B cell (primary cell): ENCODE results near the gene COL19A1. TPM values are rescaled to one million over a fixed set of nuclear protein-coding genes. Genes with fewer than 3 reads are reported as not detected.

Source experiments
- ATAC-seq: fragments of 200-7000 bp; cut with Tn5 transposase; one replicate; pipeline ENCODE4 v1.10.0; 2021; ENCODE audit warnings: low read depth, mild to moderate bottlenecking, moderate number of reproducible peaks, moderate library complexity
- CTCF ChIA-PET: fragments of 350-600 bp; sonication (Branson Sonifier 250); formaldehyde crosslinking; loops from one replicate; lab custom pipeline; 2021; ENCODE audit warnings: antibody characterized with exemption, inconsistent platforms; lab: Charles Lee
- POLR2A ChIA-PET: fragments of 350-600 bp; sonication (Branson Sonifier 250); formaldehyde crosslinking; loops from one replicate; lab custom pipeline; 2021; ENCODE audit warnings: antibody characterized with exemption; lab: Charles Lee
- DNase-seq: peaks from one replicate; pipeline ENCODE4 v3.0.0; 2013
- H2AFZ ChIP-seq: 2 replicates; pipeline ENCODE4 v1.6.1; 2012; ENCODE audit warnings: mild to moderate bottlenecking, low read depth, low read length; ENCODE audit not compliant: insufficient read depth, poor library complexity, severe bottlenecking
- H3K27ac ChIP-seq, 2 donors: 1 replicate in 1 of 2; 2 replicates in 1 of 2; pipeline ENCODE4 v1.5.1; 2012 to 2013; ENCODE audit warnings: low read length in 2 of 2, mild to moderate bottlenecking in 2 of 2, moderate library complexity in 1 of 2
- H3K27me3 ChIP-seq, 4 experiments: fragments of 200-600 bp in 1 of 4; sonication (generic) in 1 of 4; replicated peaks in 1 of 4; 1 replicate in 2 of 4; 2 replicates in 2 of 4; pipeline versions ENCODE4 v1.6.1 to v1.7.0; 2013 to 2016; ENCODE audit warnings: low read length in 3 of 4, mild to moderate bottlenecking in 2 of 4, mixed read lengths in 1 of 4, moderate library complexity in 1 of 4; ENCODE audit not compliant: insufficient read depth in 4 of 4, control insufficient read depth in 3 of 4; ENCODE audit errors: control extremely low read depth in 1 of 4
- H3K36me3 ChIP-seq, 2 experiments: replicated peaks in 1 of 2; 1 replicate in 1 of 2; 2 replicates in 1 of 2; pipeline versions ENCODE4 v1.6.1 to v1.7.1; 2013; ENCODE audit warnings: low read length in 1 of 2; ENCODE audit not compliant: insufficient read depth in 2 of 2, control insufficient read depth in 1 of 2; ENCODE audit errors: control extremely low read depth in 1 of 2, extremely low read depth in 1 of 2
- H3K4me1 ChIP-seq, 2 donors: fragments of 200-600 bp in 1 of 2; sonication (generic) in 1 of 2; 1 replicate in 1 of 2; 2 replicates in 1 of 2; pipeline versions ENCODE4 v1.5.1 to v1.6.1; 2013 to 2017; ENCODE audit warnings: low read length in 2 of 2; ENCODE audit not compliant: control insufficient read depth in 2 of 2, insufficient read depth in 2 of 2
- H3K4me2 ChIP-seq: replicated peaks from 2 replicates; pipeline ENCODE3; 2012; ENCODE audit warnings: mild to moderate bottlenecking, low read depth, low read length; ENCODE audit not compliant: poor library complexity, severe bottlenecking
- H3K4me3 ChIP-seq, 5 experiments: fragments of 200-600 bp in 1 of 5; sonication (generic) in 1 of 5; 1 replicate in 3 of 5; 2 replicates in 2 of 5; pipeline versions ENCODE4 v1.5.1 to v1.7.0; 2011 to 2016; ENCODE audit warnings: low read length in 4 of 5, mild to moderate bottlenecking in 4 of 5, low read depth in 2 of 5, control low read depth in 1 of 5, moderate library complexity in 1 of 5; ENCODE audit not compliant: insufficient read depth in 1 of 5; ENCODE audit errors: control extremely low read depth in 1 of 5, extremely low read depth in 1 of 5
- H3K79me2 ChIP-seq: fragments of 200-600 bp; sonication (generic); one replicate; pipeline ENCODE4 v1.6.0; 2016; ENCODE audit warnings: low read length; ENCODE audit not compliant: control insufficient read depth, insufficient read depth
- H3K9ac ChIP-seq: fragments of 200-600 bp; sonication (generic); 2 replicates; pipeline ENCODE4 v1.6.1; 2017; ENCODE audit warnings: mild to moderate bottlenecking, low read length, moderate library complexity
- H3K9me3 ChIP-seq, 3 donors: one replicate each; pipeline versions ENCODE4 v1.6.1 to v1.7.1; 2013; ENCODE audit warnings: low read length in 2 of 3; ENCODE audit not compliant: control insufficient read depth in 2 of 3, insufficient read depth in 1 of 3; ENCODE audit errors: control extremely low read depth in 1 of 3
- H4K20me1 ChIP-seq: 2 replicates; pipeline ENCODE4 v1.6.0; 2012; ENCODE audit warnings: mild to moderate bottlenecking, low read length; ENCODE audit not compliant: insufficient read depth, control insufficient read depth, poor library complexity, severe bottlenecking
- H3K27ac Mint-ChIP-seq: one replicate; pipeline ENCODE4 v1.8.0; 2021; ENCODE audit warnings: mixed read lengths
- H3K27me3 Mint-ChIP-seq: one replicate; pipeline ENCODE4 v1.8.0; 2021; ENCODE audit warnings: mixed read lengths
- H3K4me1 Mint-ChIP-seq: one replicate; pipeline ENCODE4 v1.8.0; 2021; ENCODE audit warnings: mixed read lengths
- H3K4me3 Mint-ChIP-seq: one replicate; pipeline ENCODE4 v1.8.0; 2021; ENCODE audit warnings: mixed read lengths
- H3K9me3 Mint-ChIP-seq: one replicate; pipeline ENCODE4 v1.8.0; 2022; ENCODE audit warnings: mixed read lengths; ENCODE audit not compliant: insufficient read depth
- EZH2 ChIP-seq: IDR thresholded peaks from 2 replicates; pipeline ENCODE4 v1.6.1; 2012; ENCODE audit warnings: borderline replicate concordance, low read depth, mild to moderate bottlenecking, moderate library complexity, low read length; ENCODE audit not compliant: insufficient read depth, poor library complexity, severe bottlenecking
- WGBS: methylation state at CpG from one replicate; pipeline ENCODE4 v1.1.5; 2013; ENCODE audit warnings: missing lambda C conversion rate; ENCODE audit not compliant: insufficient coverage; 5-methylcytosine and 5-hydroxymethylcytosine counted together
- intact Hi-C: fragments of 100-400 bp; cut with micrococcal nuclease; formaldehyde crosslinking; loops from one replicate; pipeline ENCODE4 v1.10.0; 2022
- polyA plus RNA-seq: library from polyadenylated mRNA; depleted of rRNA; stranded (reverse); fragments of >200 nt; gene quantifications from 2 replicates; pipeline ENCODE4 v1.2.3, GENCODE V29; 2012
- total RNA-seq, 2 donors: library from RNA; stranded (reverse); fragments of 120-200 nt in 1 of 2; gene quantifications; 1 replicate in 1 of 2; 2 replicates in 1 of 2; pipeline versions ENCODE4 v1.2.3 to v1.2.4, GENCODE V29; 2013 to 2022
- TF ChIP-seq, protein P1 (sequence below): fragments of 200-600 bp; IDR thresholded peaks from one replicate; pipeline ENCODE4 v1.8.0; 2022; ENCODE audit warnings: antibody characterized with exemption, mild to moderate bottlenecking

COL19A1 gene
- total and polyA plus RNA-seq, 2 donors (not counting 1 experiment from before 2014, with no cell fraction given): 14.6 to 61.4 TPM

DNA sequence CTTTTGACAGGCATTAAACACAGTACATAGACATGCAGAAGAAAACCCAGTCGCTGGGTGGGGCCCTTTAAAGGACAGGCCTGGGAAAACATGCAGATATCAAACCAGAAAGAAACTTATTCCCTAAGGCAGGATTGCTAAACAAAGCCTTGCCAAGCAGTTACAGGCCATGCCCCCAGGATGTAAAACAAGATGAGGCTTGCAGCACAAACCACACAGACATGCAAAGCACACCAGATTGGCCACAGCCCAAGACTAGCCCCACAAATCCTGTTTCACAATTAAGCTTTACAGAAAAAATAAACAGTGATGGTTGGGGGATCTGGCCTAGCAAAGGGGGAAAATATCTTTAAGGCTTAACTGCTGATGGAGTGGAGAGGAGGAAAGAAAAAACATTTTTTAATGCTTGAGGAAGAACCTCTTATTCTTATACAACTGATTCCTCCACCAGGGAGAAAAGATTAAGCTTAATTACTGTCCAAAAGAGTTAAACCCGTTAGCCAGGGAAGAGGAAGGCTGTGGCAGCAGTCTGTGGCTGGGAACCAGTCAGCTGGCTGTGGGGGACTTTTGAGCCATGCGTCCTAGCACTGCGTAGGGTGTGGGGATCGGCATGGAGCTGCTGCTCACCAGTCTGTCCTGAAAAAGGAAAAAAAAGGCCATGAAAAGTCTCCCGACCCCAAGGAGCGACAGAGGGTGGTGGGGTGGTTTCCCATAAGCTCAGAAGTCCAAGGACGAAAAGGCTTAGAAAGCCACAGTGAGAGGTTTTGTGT is 28.4 kb downstream of the COL19A1 start:
- POLR2A ChIA-PET: interaction anchor here (1.2 to 1.9 kb wide), 3 partner anchors 13 to 99 kb away, joined by 3 to 6 read pairs (median 3); no protein-coding TSS in a partner anchor
- Mint-ChIP-seq H3K27me3 (no peaks in the 10 kb centered on the region), H3K27ac (peak overlapping the region; percentile 90), H3K4me3 (peak overlapping the region; percentile 59), H3K4me1 (peaks cover 42% of the 10 kb centered on the region), H3K9me3 (no peaks in the 10 kb centered on the region)
- Histone ChIP-seq H3K36me3 (peaks cover 0 to 25% of the 10 kb centered on the region in 2 experiments), H3K79me2 (peaks cover 54% of the 10 kb centered on the region), H2AFZ (peak overlapping the region; percentile 36), H3K9me3 (peaks cover 0 to 16% (median 0%) of the 10 kb centered on the region in 3 donors), H3K27ac (peak overlapping the region; percentile 34 to 73), H3K27me3 (no peaks in the 10 kb centered on the region), H3K9ac (peak overlapping the region; percentile 9), H4K20me1 (no peaks in the 10 kb centered on the region), H3K4me2 (peak overlapping the region; percentile 48), H3K4me3 (no peak overlapping the region), H3K4me1 (peaks cover 26 to 35% of the 10 kb centered on the region in 2 donors)
- CTCF ChIA-PET: interaction anchor here (0.9 to 1.4 kb wide), 4 partner anchors 11 to 100 kb away, joined by 3 to 4 read pairs (median 4); no protein-coding TSS in a partner anchor
- WGBS: 83% methylated on average over 7 of the region's 8 CpGs
- ATAC-seq (peak; percentile 47), DNase-seq (no peak)
- TF ChIP-seq, protein P1, sequence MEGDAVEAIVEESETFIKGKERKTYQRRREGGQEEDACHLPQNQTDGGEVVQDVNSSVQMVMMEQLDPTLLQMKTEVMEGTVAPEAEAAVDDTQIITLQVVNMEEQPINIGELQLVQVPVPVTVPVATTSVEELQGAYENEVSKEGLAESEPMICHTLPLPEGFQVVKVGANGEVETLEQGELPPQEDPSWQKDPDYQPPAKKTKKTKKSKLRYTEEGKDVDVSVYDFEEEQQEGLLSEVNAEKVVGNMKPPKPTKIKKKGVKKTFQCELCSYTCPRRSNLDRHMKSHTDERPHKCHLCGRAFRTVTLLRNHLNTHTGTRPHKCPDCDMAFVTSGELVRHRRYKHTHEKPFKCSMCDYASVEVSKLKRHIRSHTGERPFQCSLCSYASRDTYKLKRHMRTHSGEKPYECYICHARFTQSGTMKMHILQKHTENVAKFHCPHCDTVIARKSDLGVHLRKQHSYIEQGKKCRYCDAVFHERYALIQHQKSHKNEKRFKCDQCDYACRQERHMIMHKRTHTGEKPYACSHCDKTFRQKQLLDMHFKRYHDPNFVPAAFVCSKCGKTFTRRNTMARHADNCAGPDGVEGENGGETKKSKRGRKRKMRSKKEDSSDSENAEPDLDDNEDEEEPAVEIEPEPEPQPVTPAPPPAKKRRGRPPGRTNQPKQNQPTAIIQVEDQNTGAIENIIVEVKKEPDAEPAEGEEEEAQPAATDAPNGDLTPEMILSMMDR: no peak
- no peak for TF ChIP-seq EZH2
- intact Hi-C loops: no loop called here

DNA sequence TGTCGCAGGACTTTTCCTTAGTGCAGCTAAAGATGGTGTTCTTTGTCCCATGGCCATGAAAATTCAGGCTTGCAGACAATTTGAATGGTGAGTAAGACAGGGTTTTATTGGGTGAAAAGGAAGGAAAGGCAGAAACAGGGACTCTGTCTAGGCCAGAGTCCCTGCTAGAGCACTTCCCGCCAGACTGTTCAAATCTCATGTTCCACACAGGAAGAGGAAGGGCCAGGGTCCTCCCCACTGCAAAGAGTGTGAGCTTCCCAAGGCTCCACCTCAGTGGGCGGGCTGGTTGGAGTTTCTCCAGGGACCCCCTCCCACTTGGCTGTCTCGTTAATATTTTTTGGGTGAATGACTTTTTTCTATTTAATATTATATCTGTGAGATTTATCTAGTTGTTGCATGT is 29.0 kb downstream of the COL19A1 start:
- ChIA-PET POLR2A (interaction anchor here (0.6 to 1.9 kb wide), 4 partner anchors 14 to 149 kb away, joined by 3 to 11 read pairs (median 4); no protein-coding TSS in a partner anchor), CTCF (interaction anchor here (0.9 to 1.4 kb wide), 4 partner anchors 11 to 101 kb away, joined by 3 to 4 read pairs (median 4); no protein-coding TSS in a partner anchor)
- TF ChIP-seq, protein P1: no peak
- no peak for TF ChIP-seq EZH2
- H3K4me1 Mint-ChIP-seq: peaks cover 40% of the 10 kb centered on the region
- H3K27ac Mint-ChIP-seq: peak overlapping the region; percentile 90
- H3K4me3 Mint-ChIP-seq: no peak overlapping the region
- DNase-seq (no peak), ATAC-seq (no peak)
- intact Hi-C loops: no loop called here
- H3K27ac ChIP-seq: peak overlapping the region in 1 of 2 donors; percentile 73
- H4K20me1 ChIP-seq: no peaks in the 10 kb centered on the region
- H3K9ac ChIP-seq: no peak overlapping the region
- H3K4me1 ChIP-seq: peaks cover 26 to 35% of the 10 kb centered on the region in 2 donors
- H3K36me3 ChIP-seq: peaks cover 0 to 21% of the 10 kb centered on the region in 2 experiments
- H2AFZ ChIP-seq: peak overlapping the region; percentile 36
- H3K4me3 ChIP-seq: no peak overlapping the region
- H3K79me2 ChIP-seq: peaks cover 48% of the 10 kb centered on the region
- peak overlapping the region; percentile 48 for H3K4me2 ChIP-seq
- no peaks in the 10 kb centered on the region for H3K9me3 Mint-ChIP-seq
- 86% methylated on average over 1 of the region's 4 CpGs for WGBS
- H3K9me3 ChIP-seq: peaks cover 0 to 14% (median 0%) of the 10 kb centered on the region in 3 donors
- no peaks in the 10 kb centered on the region for H3K27me3 ChIP-seq
- H3K27me3 Mint-ChIP-seq: no peaks in the 10 kb centered on the region
